HG03575 (cell line): ENCODE data around the gene MYH4.

Source experiments
- ATAC-seq: cut with Tn5 transposase; IDR thresholded peaks from one replicate; pipeline ENCODE4 v1.9.1; 2021; ENCODE audit not compliant: unreplicated experiment, insufficient number of reproducible peaks, low FRiP score; ENCODE audit errors: extremely low read depth

MYH4 gene

GRCh38 chr17:10429421-10430045 lies 39.8 kb downstream of the MYH4 start:
- ATAC-seq, result no peak

- ATAC-seq, result no peak
Observed at GRCh38 chr17:10428781-10429180, 40.6 kb downstream of the MYH4 start.

DNA sequence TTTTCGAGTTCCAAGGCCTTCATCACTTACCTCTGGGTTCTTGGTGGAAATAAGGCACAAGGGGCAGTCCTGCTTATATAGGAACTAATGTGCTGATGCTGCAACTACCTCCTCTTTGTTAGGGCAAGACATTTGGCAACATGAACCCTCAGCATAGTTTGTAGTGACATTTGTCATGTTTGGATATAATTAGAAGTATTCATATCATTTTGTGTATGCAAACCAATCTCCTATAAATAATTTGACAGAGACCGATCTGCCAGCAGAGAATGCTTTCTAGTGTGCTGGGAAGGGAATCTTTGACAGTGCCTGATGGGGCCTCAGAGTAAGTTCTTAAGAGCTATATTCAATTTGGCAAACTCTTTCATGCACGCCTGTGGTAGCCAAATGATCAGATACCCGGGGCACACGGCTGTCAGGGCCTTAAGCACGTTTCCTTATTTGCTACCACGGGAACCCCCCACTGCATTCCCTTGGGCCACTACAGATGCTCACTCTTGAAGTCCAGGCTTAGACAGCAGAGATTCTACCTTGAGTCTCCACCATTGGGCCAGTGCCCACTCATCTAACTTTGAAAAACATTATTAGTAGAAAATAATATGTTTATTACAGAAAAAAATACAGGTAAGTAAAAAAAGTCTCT lies 47.3 kb downstream of the MYH4 start, which contains the start of gene MYH8:
TSS of gene MYH8 (minus strand) at position 51 of the 643 bp plus-strand sequence. CDS start 1,723 bp downstream, outside the sequence.
- ATAC-seq, result no peak

- no peak for ATAC-seq
Observed at GRCh38 chr17:10421211-10421610, 48.1 kb downstream of the MYH4 start.

- ATAC-seq, result no peak
Observed at GRCh38 chr17:10420811-10421210, 48.5 kb downstream of the MYH4 start.

DNA sequence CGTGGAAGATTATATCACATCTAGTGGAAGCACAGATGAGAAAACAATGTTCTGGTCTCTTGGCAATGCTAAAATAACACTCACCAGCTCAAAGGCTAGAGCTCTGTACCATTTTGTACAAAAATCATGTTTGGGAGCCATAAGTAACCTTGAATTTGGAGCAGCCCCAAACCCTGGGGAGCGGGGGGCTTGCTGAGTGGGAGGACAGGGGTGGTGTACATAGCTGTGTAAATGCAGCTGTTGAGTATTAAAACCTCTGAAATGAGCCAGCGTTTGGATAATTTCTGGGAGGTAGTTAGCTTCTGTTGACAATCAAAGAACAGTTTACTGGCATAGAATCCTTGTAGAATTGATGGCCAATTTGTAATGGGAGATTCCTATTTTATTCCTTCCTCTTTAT lies 51.9 kb downstream of the MYH4 start:
- no peak for ATAC-seq

GRCh38 chr17:10415161-10415560 lies 54.2 kb downstream of the MYH4 start:
- ATAC-seq, result no peak

DNA sequence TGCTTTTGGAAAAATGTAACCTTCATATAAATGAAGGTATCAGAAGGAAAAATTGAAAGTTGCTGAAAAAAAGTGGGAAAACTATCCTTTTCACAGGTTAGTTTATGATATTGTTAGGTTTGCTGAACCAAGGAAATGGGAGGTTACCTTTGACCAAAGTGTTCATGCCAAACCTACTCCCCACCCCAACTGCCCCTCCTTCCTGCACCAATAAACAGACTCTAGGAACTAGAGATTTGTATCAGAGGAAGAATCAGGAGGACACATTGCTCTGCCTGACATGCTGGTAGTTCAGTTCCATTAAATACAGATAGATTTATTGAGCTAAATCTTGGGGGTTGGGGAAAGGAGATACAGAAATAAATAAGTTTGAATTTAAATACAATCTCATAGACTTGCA lies 65.8 kb downstream of the MYH4 start:
- ATAC-seq, result no peak

DNA sequence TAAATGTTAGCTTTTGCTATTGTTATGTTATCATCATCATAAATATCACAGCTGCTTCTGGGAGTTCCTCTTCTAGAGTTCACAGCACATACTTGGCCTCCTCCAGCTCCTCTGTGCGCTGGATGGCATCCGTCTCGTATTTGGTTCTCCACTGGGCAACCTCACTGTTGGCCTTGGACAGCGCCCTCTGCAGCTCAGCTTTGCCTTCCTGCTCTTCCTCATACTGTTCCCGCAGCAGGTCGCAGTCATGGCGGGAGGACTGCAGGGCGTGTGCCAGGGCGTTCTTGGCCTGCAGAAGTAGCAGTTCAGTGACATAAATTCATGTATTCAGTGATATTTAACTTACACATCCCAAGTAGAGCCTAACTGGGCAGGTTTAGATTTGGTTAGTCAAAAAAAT lies 71.0 kb downstream of the MYH4 start:
- no peak for ATAC-seq

DNA sequence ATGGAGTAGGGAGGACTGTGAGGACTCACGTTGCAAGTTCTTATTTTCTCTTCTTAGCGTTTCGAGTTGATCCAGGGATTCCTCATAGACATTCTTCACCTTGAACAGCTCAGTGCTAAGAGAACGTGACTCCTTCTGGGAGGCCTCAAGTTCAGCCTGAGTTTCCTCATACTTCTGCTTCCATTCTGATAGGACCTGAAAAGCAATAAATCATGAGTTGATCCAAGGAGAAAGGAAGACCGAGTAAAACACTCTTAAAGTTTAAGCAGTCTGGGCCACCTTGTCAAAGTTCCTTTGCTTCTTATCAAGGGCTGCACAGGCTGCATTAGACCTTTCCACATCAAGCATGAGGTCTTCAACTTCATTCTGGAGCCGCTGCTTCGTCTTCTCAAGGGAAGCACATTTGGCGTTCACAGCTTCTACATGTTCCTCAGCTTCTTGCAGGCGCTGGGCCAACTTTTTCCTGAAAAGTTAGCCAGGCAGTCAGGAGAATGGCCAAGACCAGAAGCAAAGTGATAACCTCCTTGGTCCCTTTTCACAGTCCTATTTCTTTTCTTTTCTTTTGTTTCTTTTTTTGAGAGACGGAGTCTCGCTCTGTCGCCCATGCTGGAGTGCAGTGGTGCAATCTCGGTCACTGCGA lies 72.7 kb downstream of the MYH4 start:
- no peak for ATAC-seq

- no peak for ATAC-seq
Observed at GRCh38 chr17:10394201-10394887, 75.0 kb downstream of the MYH4 start.
